ENCODE data around the gene EIF4E2. TPM values are rescaled to one million over a fixed set of nuclear protein-coding genes. Genes with fewer than 3 reads are reported as not detected.
A peak's percentile ranks its signal among the peaks of the same experiment; 100 is the strongest.

EIF4E2 gene
- total and polyA plus RNA-seq, 2 of the 13 experiments (the other 11 are each of a cell fraction or from before 2014, with no cell fraction given): 25.0 to 101 TPM

DNA sequence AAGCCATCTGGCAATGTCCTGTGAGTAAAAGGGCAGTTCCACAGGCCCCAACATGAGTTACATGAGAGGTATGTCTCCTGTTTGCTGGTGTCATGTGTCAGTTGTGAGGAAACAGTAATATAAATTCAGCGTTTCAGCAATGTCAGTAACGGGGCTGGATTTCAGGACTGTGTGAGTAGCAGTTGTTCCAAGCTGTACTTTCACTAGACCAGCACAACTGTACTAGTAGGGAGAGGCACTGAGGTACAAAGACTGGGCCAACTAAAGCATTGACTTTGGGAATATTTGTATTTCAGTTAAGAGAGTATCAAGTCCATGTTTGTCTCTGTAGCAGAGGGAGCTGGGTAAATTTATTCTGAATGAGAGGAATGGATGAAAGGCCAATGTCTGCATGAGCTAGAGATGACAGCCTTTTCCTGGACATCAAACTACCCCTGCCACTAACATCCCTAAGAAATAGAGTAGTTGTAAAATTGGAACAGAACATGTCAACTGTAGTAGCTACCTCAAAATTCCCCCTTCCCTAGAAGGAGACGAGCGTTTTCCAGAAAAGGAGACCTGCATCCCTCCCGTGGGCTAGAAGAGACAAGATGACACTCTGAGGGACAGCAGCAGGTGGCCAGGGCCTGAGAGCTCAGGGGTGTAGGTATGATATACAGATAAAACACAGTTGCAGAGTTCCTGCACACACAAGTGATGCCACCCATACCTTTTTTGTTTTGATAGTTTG lies 24.4 kb downstream of the EIF4E2 start (continued):
- TF ChIP-seq MAZ (IDR thresholded peaks at IDR 0.05; ENCODE audit: borderline replicate concordance, low read depth, low read length) (no peak), MAZ (CRISPR knock-in tag; IDR thresholded peaks at IDR 0.05; ENCODE audit: low read depth) (no peak), ZNF143 (CRISPR knock-in tag; IDR thresholded peaks at IDR 0.05) (peak; percentile 69), ZBTB1 (CRISPR knock-in tag; IDR thresholded peaks at IDR 0.05; ENCODE audit: borderline replicate concordance) (no peak), TBX3 (IDR thresholded peaks at IDR 0.05; ENCODE audit: borderline replicate concordance) (no peak), ONECUT2 (CRISPR knock-in tag; IDR thresholded peaks at IDR 0.05) (no peak), MED1 (CRISPR knock-in tag; IDR thresholded peaks at IDR 0.05) (0 out of 2 replicates have a peak, but pooled peaks have one; percentile 46), POLR2AphosphoS5 (IDR thresholded peaks at IDR 0.05; ENCODE audit: low read depth, low read length) (no peak), MBD4 (IDR thresholded peaks at IDR 0.05; ENCODE audit: borderline replicate concordance, low read length) (no peak), NCOR1 (IDR thresholded peaks at IDR 0.05; ENCODE audit: borderline replicate concordance, low read length) (peak; percentile 41; the same call in 1 of the 2 replicates), ZSCAN25 (CRISPR knock-in tag; IDR thresholded peaks at IDR 0.05) (peak; percentile 60), NR2F6 (IDR thresholded peaks at IDR 0.05) (no peak), NR2F6 (CRISPR knock-in tag; IDR thresholded peaks at IDR 0.05) (0 out of 2 replicates have a peak, but pooled peaks have one; percentile 20), ZMYM3 (CRISPR knock-in tag; IDR thresholded peaks at IDR 0.05) (peak; percentile 9; the same call in 1 of the 2 replicates), BRCA1 (CRISPR knock-in tag; IDR thresholded peaks at IDR 0.05) (0 out of 2 replicates have a peak, but pooled peaks have one; percentile 47), MEIS1 (CRISPR knock-in tag; IDR thresholded peaks at IDR 0.05; ENCODE audit: borderline replicate concordance) (0 out of 2 replicates have a peak, but pooled peaks have one; percentile 6), MTA3 (CRISPR knock-in tag; IDR thresholded peaks at IDR 0.05) (no peak), ZZZ3 (CRISPR knock-in tag; IDR thresholded peaks at IDR 0.05; ENCODE audit: borderline replicate concordance) (no peak), POLR2A (IDR thresholded peaks at IDR 0.05; ENCODE audit: insufficient read depth in 1 of 2, low read depth in 2 of 2, low read length in 2 of 2) (peak; percentile 17 to 64; a peak in 2 of 4 replicates), MXD4 (CRISPR knock-in tag; IDR thresholded peaks at IDR 0.05) (0 out of 2 replicates have a peak, but pooled peaks have one; percentile 26), ZBTB20 (CRISPR knock-in tag; IDR thresholded peaks at IDR 0.05; ENCODE audit: borderline replicate concordance, low read depth) (peak; percentile 67; the same call in 1 of the 2 replicates), FOXA3 (CRISPR knock-in tag; IDR thresholded peaks at IDR 0.05) (peak; percentile 54; the same call in 1 of the 2 replicates), POLR2G (IDR thresholded peaks at IDR 0.05; ENCODE audit: low read depth, low read length) (0 out of 2 replicates have a peak, but pooled peaks have one; percentile 28)
- TF ChIP-seq, protein P1, sequence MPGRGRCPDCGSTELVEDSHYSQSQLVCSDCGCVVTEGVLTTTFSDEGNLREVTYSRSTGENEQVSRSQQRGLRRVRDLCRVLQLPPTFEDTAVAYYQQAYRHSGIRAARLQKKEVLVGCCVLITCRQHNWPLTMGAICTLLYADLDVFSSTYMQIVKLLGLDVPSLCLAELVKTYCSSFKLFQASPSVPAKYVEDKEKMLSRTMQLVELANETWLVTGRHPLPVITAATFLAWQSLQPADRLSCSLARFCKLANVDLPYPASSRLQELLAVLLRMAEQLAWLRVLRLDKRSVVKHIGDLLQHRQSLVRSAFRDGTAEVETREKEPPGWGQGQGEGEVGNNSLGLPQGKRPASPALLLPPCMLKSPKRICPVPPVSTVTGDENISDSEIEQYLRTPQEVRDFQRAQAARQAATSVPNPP (CRISPR knock-in tag; IDR thresholded peaks at IDR 0.05): no peak
- TF ChIP-seq, protein P2, sequence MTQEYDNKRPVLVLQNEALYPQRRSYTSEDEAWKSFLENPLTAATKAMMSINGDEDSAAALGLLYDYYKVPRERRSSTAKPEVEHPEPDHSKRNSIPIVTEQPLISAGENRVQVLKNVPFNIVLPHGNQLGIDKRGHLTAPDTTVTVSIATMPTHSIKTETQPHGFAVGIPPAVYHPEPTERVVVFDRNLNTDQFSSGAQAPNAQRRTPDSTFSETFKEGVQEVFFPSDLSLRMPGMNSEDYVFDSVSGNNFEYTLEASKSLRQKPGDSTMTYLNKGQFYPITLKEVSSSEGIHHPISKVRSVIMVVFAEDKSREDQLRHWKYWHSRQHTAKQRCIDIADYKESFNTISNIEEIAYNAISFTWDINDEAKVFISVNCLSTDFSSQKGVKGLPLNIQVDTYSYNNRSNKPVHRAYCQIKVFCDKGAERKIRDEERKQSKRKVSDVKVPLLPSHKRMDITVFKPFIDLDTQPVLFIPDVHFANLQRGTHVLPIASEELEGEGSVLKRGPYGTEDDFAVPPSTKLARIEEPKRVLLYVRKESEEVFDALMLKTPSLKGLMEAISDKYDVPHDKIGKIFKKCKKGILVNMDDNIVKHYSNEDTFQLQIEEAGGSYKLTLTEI (CRISPR knock-in tag; conservative IDR thresholded peaks at IDR 0.05): no peak
- TF ChIP-seq, protein P3, sequence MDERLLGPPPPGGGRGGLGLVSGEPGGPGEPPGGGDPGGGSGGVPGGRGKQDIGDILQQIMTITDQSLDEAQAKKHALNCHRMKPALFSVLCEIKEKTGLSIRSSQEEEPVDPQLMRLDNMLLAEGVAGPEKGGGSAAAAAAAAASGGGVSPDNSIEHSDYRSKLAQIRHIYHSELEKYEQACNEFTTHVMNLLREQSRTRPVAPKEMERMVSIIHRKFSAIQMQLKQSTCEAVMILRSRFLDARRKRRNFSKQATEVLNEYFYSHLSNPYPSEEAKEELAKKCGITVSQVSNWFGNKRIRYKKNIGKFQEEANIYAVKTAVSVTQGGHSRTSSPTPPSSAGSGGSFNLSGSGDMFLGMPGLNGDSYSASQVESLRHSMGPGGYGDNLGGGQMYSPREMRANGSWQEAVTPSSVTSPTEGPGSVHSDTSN (CRISPR knock-in tag; IDR thresholded peaks at IDR 0.05): no peak
- TF ChIP-seq, protein P4, sequence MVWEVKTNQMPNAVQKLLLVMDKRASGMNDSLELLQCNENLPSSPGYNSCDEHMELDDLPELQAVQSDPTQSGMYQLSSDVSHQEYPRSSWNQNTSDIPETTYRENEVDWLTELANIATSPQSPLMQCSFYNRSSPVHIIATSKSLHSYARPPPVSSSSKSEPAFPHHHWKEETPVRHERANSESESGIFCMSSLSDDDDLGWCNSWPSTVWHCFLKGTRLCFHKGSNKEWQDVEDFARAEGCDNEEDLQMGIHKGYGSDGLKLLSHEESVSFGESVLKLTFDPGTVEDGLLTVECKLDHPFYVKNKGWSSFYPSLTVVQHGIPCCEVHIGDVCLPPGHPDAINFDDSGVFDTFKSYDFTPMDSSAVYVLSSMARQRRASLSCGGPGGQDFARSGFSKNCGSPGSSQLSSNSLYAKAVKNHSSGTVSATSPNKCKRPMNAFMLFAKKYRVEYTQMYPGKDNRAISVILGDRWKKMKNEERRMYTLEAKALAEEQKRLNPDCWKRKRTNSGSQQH (CRISPR knock-in tag; IDR thresholded peaks at IDR 0.05; ENCODE audit: low read depth): no peak

Data from HepG2 (cell line).